HG03571 (cell line): ENCODE results near the gene TRPM3.

ENCODE experiments used
- ATAC-seq: cut with Tn5 transposase; IDR thresholded peaks from one replicate; pipeline ENCODE4 v1.9.1; 2021; ENCODE audit not compliant: unreplicated experiment

The TRPM3 gene

DNA sequence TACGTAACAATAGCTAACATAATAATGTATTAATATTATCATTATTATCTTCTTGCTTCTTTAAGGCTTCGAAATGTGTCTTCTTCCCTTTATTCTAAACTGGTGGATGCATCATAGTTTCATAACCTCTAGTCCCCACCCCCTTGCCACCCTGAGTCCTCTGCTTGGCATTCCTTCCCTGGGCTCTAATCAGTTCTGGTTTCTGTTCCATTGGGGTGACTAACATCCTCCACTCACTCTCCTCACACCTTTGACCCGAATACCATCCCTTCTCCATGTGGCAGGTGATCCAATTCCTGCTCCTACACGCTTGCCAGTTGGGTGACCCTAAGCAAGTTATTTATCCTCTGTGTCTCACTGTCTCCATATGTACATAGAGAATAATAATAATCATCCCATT, 286.1 kb downstream of the TRPM3 start:
- ATAC-seq: no peak

GRCh38 chr9:70832492-70832891, 288.9 kb downstream of the TRPM3 start:
- ATAC-seq: no peak

DNA sequence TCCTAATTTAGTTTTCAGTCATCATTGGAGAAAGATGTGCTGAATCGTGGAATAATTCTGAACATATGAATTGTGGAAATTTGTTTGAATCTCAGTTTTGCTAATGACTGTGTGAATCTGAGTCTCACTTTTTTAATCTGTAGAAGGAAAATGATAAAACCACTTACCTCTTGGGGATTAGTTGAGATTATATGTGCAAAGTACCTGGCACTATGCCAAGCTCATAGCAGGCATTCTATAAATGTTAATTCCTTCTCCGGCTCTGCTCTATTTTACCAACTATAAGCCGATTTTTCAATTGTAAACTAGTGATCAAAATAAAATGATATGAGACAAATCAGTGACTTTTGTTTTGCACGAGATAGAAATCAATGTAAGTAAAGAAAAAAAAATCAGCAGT, 290.8 kb downstream of the TRPM3 start:
- ATAC-seq: no peak

GRCh38 chr9:70829591-70830265, 291.7 kb downstream of the TRPM3 start:
- ATAC-seq: no peak

DNA sequence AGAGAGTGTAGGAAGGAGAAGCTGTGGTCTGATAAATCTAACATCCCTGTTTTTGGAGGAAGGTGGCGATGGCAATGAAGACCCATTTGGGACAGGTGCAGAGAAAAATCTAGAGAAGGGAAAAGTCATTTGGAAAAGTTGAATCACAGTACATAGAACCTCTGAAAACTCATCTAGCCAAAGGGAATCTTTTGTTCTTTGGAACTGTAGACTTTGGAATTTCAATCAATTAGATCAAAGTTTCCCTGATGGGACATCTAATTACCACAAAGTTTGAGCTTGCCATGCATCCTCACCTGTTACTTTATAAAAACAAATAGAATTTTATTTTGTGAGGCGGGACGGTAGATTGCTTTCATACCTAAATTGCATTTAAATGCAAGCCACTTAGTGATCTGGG, 294.9 kb downstream of the TRPM3 start:
- no peak for ATAC-seq

DNA sequence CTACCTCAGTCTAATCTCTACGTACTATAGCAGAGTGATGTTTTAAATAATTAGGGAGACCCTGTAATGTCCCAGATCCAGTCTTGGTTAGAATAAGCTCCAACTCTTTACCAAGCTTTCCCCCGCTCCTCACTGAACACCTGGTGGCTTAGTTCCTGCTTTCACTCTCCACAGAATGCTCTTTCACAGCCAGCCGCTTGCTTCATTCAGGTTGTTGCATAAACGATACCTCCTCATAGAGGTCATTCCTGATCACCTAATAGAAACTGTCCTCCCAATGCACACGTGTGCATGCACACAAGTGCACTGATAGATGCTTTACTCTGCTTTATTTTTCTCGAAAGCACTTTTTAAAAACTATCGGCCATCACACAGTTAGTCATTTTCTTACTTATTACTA, 298.1 kb downstream of the TRPM3 start:
- ATAC-seq: no peak

DNA sequence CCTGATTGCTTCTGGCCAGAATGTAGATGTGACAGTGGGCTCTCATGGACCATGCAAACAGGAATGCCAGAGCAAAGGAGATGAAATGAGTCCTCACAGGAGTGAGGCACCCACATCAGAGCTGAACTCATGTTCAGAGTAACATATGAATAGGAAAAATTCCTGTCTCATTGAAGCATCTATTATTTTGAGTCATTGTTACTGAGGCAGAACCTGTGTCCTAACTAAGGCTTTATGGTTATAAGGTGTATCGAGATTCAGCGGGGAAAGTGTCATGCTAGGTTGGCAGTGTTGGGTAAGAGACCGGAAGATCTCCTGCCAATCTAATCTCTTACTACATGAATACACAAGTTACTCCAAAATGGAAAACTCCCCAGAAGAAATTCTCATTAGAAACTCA, 304.1 kb downstream of the TRPM3 start:
- ATAC-seq: no peak

DNA sequence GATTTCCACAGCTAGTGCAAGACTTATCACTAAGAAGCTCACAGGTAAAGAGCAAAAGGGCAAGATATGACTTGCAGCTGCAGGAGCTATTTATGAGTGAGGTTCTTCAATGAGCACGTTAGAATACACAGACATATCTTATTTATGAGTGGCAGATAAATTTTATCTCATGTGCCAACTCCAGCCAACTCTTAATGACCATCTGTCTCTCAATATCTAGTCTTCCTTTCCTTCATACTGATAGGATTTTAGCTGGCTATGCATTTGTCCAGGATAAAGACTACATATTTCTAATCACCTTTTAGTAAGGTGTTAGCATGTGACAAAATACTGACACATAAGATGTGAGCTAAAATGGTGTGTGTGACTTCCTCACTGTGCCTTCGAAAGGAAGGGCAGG, 304.5 kb downstream of the TRPM3 start:
- ATAC-seq: no peak

DNA sequence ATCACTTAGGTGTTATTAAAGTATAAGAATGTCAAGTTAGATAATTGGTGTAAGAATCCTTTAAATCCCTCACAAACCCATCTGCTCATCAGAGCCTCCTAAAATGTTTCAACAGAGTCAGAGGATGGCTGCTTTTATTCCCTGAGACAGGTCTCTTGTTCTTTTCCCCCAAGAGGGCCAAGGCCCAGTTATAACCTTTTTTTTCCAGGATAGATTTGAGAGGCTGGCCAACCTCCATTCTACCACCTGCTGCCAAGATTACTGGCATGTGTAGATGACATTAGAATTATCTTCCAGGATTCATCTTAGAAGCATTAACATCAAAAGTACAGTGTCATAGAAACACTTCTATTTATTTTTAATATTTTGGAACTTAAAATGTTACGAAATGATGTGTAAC, 305.1 kb downstream of the TRPM3 start:
- ATAC-seq: no peak

GRCh38 chr9:70814597-70814996, 306.8 kb downstream of the TRPM3 start:
- ATAC-seq: no peak

DNA sequence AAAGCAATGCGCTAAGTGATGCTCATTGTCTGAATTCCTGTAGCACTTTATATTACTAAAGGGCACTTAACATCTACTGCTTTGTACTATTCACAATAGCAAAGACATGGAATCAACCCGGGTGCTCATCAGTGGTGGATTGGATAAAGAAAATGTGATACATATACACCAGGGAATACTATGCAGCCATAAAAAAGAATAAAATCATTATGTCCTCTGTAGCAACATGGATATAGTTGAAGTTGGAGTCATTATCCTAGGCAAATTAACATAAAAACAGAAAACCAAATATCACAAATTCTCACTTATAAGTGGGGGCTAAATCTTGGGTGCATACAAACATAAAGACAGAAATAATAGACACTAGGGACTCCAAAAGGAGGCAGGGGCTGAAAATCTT, 308.3 kb downstream of the TRPM3 start:
- ATAC-seq: no peak

DNA sequence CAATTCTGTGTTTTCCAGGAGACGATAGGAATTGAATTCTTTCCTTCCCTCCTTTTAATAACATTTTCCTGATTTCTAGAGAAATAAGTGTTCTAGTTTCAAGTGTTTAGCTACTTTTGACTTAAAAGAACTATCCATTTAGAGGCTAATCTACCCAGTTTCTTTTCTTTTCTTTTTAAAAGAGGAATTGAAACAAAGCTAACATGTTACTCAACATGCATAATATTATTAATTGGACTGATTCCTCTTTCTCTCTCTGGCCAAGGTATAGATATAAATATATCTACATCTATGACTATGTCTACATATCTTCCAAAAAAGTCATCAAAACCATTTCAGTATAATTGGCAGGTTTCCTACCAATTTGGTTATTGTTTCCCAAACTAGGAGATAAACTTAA, 309.8 kb downstream of the TRPM3 start:
- no peak for ATAC-seq

DNA sequence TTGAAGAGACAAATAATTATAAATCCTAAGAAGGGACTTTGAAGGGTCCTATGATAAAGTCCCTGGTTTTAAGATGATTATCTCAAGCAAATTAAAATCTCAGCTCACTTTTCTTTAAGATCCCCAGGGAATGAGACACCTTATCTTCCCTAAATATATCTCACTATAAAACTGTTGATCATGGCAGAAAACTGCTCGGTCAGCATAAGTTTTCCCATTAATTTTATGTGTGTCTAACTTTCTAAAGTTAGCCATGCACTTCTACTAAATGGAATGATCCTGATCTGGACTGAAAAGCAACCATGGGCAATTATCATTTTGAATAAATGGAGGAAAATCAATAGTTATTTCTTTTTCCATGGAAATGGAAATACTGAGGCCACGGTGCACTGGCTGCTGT, 314.5 kb downstream of the TRPM3 start:
- no peak for ATAC-seq

DNA sequence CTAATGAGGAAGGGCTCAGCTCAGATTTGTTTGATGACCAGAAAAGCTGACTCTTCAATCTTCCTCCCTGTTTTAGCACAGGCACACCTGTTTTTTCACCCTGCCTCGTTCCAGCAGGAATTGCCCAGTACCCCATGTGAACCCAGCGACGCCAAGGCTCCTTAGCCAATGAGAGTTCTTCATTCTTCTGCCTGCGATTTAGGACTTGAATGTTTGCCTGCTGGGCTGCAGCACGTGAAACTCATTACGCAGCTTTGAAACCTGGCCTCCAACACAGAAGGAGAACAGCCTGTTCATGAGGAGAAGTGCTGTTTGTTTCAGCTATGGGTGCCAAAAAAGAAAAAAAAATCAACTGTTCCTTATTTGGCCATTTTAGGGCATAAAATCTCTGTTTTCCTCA, 315.5 kb downstream of the TRPM3 start:
- no peak for ATAC-seq

DNA sequence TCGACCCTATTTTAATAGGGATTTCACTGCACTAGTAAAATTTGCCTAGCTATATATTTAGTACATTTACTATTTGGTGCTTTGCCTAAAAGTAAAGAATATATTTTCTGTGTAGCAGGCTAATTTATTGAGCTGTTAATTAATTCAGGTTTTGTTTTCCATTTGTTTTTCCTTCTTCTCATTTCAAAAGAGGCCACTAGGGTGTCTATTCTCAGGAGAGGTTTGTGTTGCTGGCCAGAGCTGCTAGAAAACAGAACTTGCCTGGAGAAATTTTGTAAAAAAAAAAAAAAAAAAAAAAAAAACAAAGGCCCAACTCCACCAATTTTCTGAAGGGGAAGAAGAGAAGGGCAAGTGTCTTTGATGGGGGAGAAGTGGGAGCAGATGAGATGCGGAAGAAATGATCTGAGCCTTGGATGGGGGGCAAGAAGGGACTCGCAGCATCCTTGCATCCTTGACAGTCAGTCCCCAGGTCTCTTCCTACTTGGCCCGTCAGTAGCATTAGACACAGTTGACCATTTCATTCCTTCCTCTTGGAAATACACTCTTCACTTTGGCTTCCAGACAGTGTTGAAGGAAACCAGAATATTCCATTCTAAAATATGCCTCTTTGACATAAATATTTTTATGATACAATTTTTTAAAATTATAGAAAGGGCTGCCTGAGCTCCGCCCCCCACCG, 318.5 kb downstream of the TRPM3 start:
- ATAC-seq: no peak

DNA sequence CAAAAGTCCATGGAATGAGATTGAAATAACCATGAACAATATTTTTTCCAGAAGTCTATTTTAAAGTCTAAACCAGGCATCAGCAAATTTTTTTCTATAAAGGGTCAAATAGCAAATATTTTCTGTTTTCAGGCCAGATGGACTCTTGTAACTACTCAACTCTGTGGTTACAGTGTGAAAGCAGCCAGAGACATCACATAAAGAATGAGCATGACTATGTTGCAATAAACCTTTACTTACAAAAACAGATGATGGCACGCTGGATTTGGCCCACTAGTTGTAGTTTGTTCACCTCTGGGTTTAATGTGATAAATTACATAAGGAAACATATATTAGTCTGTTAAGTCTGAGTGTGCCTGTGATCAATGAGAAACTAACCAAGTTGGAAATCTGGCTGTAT, 319.2 kb downstream of the TRPM3 start:
- no peak for ATAC-seq

- no peak for ATAC-seq
Observed at GRCh38 chr9:70801181-70801829, 320.1 kb downstream of the TRPM3 start.

DNA sequence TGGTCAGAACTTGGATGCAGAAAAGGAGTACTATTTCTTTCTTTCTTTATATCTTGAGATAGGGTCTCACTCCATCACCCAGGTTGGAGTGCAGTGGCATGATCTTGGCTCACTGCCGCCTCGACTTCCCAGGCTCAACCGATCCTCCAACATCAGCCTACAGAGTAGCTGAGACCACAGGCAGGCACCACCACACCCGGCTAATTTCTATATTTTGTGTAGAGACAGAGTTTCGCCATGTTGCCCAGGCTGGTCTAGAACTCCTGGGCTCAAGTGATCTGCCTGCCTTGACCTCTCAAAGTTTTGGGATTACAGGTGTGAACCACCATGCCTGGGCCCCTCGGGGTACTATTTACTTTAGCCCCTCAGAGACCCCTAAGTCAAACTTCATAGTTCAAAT, 323.4 kb downstream of the TRPM3 start:
- ATAC-seq: no peak

- no peak for ATAC-seq
Observed at GRCh38 chr9:70795841-70796240, 325.6 kb downstream of the TRPM3 start.

DNA sequence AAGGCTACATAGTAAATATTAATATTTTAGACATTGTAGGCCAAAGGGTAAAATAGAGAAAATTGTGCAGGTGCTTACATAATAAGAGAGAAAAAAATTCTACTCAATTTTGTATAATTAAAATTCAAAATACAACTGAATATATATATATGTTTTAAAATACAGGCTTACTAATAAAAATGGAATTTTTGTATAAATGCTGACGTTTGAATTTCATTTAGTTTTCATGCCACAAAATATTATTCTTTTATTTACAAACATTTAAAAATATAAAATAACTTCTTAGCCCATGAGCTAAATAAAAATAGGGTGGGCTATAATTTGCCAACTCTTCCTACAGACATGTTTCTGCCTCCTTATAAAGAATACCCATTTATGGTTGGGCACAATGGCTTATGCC, 328.6 kb downstream of the TRPM3 start:
- no peak for ATAC-seq

DNA sequence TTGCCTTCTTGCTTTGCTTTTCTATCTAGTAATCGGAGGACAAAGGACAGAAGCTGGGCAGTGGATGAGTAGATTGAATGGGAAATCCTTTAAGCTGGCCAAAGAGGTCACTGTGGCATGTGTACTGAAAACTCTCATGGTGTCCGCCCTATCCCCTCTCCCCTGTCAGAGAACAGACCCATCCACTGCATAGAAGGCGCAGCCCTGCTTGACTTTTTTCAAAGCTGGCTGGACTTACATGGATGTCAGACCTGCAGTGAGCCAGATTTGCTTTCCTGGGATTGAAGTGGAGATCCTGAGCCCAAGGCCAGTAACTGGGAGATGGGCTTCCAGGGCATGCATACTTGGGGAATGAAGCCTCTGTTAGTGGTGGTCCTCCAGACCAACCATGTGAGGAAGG, 329.5 kb downstream of the TRPM3 start:
- ATAC-seq: no peak

DNA sequence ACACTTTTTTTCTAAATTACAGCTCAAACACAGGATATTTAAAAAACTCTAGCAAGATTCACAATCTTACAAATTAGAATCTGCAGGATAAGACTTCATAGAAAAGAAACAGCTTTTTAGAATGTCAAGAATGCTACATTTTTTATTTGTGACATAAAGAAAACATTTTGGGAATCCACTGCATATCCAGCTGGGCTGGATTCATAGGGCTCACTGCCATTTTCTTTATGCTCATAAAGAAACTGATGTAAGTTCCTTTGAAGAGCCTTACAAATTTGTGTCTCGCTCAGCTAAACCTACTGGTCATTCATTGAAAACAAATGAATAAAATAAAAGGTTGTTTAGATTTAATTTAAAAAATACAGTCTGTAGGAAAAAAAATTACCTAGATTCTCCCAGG, 332.3 kb downstream of the TRPM3 start:
- no peak for ATAC-seq

GRCh38 chr9:70784456-70784855, 337.0 kb downstream of the TRPM3 start:
- ATAC-seq: no peak
